NCI-H1417 treated with DMSO at 0.1 percent for 48 hours (cell line): ENCODE data around the gene PLAAT2.

ENCODE experiments used
- DNase-seq: peaks from one replicate; lab custom pipeline; 2025; lab: John Stamatoyannopoulos, UW

Gene PLAAT2

DNA sequence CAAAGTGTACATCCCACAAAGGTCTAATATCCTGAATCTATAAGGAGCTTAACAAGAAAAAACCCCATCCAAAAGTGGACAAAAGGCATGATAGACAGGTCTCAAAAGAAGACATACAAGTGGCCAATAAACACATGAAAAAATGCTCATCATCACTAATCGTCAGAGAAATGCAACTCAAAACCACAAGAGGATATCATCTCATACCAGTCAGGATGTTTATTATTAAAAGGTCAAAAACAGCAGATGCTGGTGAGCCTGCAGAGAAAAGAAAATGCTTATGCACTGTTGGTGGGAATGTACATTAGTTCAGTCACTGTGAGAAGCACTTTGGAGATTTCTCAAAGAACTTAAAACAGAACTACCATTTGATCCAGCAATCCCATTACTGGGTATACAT, 44.6 kb downstream of the PLAAT2 start:
- DNase-seq = no peak

DNA sequence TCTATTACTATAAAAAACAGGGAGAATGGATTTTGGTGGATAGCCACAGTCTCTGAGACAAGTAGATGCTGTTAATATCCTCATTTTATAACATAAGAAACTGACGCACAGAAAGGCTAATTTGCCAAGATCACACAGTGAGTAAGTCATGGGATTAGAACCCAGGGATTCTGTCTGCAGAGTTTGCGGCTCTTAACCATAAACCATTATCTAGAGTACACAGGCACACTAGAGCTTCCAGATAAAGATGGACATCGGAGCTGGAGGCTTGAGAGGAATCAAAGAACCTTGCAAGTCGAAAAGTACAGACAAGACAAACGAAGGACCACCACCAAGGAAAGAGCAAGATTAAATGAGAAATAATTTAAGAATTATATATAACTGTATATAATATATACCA, 46.0 kb downstream of the PLAAT2 start:
- no peak for DNase-seq

DNA sequence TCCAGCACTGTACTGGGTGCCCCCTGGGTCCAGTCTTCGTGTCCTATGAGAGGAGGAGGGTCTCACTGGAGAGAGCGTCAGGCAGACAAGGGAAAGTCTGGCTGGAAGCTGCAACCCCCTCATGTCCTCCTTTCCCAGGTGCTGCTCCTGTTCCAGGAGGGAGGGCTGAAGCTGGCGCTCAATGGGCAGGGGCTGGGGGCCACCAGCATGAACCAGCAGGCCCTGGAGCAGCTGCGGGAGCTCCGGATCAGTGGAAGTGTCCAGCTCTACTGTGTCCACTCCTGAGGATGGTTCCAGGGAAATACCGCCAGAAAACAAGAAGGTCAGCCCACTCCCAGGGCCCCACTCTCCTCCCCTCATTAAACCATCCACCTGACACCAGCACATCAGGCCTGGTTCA, 47.1 kb downstream of the PLAAT2 start:
- DNase-seq = no peak

DNA sequence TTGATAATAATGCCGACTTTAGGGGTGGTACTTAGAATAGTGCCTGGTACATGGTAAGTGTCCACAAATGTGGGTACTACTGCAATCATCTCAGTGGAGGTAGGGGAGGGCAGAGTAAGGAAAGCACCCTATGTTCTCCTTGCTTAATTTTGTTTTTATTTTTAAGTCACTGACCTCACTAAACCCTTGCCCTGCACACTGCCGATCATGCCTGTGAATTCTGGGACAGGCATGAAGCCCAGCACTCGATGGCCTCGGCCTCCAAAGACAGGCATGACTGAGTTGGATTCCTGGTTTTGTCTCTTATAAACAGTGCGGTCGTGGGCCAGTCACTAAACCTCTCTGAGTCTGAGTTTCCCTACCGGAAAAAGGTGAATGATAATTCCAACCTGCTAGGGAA, 50.4 kb downstream of the PLAAT2 start:
- no peak for DNase-seq

DNA sequence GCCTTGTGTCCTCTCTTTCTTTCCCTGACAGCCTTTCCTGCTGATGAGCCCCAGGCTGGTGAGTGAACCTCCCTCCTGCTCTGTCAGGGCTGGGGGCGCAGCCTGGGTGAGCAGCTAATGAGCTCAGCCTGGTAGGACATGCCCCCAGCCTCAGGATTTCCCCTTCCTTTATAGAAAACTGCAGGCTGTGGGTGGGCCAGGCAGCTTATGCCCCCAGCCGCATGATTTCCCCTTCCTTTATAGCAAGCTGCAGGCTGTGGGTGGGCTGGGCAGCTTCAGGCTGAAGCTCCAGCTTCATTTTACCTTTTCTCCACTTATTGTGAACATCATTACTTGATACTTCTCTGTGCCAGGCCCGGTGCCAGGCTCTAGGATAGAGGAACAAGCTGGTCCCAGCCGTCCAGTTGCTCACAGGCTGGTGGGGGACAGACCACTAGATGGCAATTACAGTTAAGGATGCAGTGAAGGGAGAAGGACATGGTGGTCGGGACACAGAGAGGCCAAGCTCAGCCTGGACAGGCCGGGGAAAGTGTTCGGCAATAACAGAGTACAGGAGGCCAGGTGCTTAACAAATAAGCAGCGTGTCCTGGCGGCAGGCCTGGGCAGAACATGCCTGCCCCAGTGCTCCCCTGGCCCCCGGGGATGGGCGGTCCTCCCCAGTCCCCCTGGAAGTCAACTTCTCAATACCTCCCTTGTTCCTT, 52.0 kb downstream of the PLAAT2 start:
- no peak for DNase-seq

DNA sequence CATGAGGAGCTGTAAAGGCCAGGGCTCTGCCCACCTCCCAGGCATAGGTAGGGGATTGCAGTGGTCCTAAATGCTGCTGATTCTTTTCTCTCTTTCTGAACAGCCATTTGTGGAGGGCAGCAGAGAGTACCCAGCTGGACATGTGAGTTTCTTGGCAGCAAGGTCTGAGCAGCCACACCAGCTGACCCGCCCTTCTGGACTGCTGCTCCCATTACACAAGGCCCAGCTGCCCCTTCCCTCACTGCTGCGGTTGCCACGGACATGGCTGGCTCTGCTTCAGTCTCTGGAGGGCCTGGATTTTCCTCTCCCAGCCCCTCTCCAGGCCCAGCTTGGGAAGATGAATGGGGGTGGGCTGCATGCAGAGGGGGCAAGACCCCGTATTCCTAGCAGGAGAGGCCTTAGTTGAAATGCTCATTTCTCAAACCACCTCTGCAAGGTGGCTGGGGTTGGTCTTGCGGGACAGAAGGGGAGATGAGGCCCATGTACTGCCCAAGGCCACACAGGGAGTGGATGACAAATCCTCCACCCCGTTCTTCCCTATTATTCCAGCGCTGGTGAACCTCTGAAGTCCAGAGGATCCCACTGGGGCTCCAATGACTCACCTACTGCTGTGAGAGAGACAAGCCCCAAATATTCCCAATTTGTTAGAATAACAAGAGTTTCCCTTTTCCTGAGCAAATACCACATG, 52.7 kb downstream of the PLAAT2 start:
- DNase-seq = no peak

DNA sequence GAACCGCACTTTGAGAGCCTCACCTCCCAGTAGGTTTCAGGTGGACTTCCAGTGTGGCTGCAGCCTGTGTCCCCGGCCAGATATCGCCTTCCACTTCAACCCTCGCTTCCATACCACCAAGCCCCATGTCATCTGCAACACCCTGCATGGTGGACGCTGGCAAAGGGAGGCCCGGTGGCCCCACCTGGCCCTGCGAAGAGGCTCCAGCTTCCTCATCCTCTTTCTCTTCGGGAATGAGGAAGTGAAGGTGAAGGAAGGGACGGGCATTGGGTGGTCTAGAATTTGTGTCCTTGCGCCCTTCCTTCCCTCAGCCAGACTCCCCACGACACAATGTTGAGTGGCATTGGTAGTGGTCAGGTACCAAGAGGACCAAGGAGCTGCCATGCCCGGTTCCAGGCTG, 54.4 kb downstream of the PLAAT2 start:
- DNase-seq = no peak

DNA sequence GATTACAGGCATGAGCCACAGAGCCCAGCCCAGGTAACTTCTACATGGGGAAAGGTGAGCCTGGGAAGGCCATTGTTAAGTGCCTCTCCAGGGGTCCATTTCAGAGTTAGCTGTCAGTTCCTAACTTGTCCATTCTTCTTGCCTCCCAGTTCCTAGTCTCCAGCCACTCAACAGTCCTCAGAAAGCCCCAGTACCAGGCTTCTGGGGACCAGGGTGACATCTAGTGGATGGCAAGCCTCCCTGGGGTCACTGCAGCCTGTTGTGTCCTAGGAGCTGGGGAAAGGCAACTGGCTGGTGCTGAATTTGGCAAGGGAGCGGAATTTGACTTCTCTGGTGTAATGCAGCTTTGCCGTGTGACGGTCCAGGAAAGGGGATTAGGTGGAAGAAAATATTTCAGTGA, 55.2 kb downstream of the PLAAT2 start:
- no peak for DNase-seq

DNA sequence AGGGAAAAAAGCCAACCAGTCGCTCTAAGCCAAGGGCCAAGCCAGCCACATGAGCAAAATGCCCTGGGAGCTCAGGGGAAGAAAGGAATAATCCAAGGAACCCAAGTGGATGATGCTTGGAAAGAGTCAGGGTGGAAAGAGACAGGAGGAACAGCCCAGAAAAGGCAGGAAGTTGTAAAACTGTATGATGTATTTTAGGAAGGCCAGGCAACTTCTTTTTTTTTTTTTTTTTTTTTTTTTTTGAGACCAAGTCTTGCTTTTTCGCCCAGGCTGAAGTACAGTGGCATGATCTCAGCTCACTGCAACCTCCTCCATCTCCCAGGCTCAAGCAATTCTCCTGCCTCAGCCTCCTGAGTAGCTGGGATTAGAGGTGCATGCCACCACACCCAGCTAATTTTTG, 55.7 kb downstream of the PLAAT2 start:
- DNase-seq = no peak

DNA sequence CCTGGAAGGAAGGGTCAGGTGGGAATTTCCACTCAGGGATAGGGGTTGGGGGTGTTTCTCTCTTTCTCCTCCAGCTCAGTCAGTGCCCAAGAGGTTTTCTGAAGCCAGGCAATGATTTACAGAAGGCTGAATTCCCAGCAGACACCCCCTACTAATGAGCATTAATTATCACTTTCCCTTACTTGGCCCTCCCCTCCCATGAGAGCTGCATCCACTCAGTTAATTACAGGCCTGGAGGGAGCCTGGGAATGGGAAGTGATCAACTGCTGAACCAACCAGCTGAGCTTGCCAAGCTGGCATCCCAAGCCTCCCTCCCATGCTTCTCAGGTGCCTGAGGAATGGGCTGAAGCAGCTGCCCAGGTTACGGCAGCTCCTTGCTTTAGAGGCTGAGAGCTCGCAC, 56.3 kb downstream of the PLAAT2 start:
- no peak for DNase-seq

DNA sequence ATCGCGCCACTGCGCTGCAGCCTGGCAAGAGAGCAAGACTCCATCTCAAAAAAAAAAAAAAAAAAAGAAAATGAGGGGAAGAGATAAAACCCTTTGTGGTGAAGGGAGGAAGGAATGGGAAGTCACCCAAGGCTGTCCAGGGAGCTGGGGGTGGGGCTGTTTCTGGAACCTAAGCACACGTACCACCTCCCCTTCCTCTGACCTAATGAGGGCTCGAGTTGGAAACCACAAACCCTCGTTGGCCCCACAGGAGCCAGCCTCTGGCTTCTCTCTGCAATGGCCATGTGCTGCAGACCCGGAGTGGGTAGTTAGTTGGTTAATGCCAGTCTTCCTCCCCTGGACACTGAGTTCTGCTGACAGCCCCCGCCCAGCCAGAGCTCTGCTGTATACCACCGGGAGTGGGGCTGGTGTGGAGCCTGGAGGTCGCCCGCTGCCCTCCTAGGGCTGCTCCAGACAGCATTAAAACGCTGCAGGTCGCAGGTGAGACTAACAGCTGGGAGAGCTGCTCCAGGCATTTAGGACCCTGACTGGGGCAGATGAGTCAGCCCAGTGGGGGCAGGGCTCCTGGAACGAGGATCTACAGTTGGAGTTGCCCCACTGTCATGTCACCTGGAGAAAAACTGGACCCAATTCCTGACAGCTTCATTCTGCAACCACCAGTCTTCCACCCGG, 57.2 kb downstream of the PLAAT2 start, which contains the start of gene LGALS12:
Gene LGALS12 (plus strand): TSS at position 228 of the 672 bp plus-strand sequence. CDS start 375 bp downstream, at position 603.
- no peak for DNase-seq

DNA sequence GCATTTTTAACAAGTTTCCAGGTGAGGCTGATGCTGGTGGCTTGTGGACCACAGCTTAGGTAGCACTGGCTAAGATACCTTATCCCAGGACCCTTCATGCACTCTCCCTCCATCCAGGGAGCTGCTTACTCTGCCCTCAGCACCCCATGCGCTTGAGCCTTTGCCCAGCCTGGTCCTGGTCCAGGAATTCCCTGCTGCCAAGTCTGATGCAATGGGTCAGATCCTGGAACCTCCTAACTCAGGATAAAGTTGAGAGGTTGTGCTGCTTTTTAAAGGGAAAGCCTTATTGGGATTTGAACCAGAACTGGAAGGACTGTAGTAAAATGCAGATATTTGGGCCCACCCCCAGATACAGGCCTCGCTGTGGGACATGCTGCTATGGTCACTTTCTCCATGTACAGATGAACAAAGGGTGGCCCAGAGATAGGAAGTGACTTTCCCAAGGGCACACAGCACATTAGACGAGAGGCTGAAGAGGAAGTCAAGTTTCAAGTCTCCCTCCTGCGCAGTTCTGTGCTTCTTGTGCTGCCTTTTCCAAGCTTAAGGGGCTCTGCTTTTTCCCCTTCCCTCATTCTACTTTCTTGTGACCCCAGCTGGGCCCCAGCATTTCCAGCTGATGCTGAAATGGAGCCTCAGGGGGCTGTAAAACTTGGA, 58.1 kb downstream of the PLAAT2 start:
- no peak for DNase-seq

DNA sequence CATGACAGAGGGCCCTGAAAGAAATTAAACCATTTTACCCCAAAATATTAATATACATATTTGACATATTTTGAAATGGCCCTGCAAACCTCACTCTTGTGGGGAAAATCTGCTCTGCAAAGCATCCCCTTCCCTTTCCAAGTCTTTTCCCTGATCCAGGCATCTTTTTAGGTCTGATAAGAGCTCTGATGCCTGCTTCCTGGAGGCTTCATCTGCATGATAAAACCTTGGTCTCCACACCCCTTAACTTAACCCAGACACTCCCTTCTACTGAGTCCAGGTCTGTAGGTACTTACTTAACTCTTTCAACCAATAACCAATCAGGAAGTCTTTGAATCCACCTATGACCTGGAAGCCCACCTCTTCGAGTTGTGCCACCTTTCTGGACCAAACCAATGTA, 59.1 kb downstream of the PLAAT2 start:
- no peak for DNase-seq

DNA sequence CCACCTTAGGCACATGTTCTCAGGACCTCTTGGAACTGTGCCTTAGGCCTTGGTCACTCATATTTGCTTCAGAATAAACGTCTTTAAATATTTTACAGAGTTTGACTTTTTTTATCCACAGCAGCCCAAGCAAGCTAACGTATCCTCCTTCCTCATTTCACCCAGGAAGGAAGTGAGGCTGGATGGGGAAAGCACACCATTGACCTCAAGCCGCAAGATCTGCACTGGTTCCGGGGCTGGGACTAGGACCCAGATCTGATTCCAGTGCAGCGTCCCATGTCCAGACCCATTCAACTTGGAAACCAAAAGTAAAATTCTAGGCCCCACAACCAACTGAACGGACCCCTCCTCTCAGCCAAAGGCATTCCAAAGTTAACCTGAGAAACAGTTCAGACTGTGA, 59.7 kb downstream of the PLAAT2 start:
- no peak for DNase-seq
